Liver (tissue), 9 donors: ENCODE results near the gene KDM1B. TPM values are rescaled to one million over a fixed set of nuclear protein-coding genes. Genes with fewer than 3 reads are reported as not detected.
A peak's percentile ranks its signal among the peaks of the same experiment; 100 is the strongest.

Experiments used
- DNase-seq: peaks from one replicate; pipeline ENCODE4 v3.0.0-alpha.2; 2017; ENCODE audit warnings: low spot score
- H3K27ac ChIP-seq, 2 donors: one replicate each; pipeline ENCODE4 v1.7.0; 2013; ENCODE audit warnings: inconsistent platforms in 2 of 2, low read length in 2 of 2, control low read depth in 1 of 2, low read depth in 1 of 2, mild to moderate bottlenecking in 1 of 2
- H3K27me3 ChIP-seq, 4 donors: one replicate each; pipeline versions ENCODE4 v1.6.1 to v1.7.0; 2013; ENCODE audit warnings: low read length in 3 of 4, inconsistent platforms in 1 of 4, mild to moderate bottlenecking in 1 of 4, moderate library complexity in 1 of 4; ENCODE audit not compliant: control insufficient read depth in 4 of 4, insufficient read depth in 4 of 4
- H3K36me3 ChIP-seq, 4 donors: one replicate each; pipeline versions ENCODE4 v1.6.1 to v1.7.0; 2013; ENCODE audit warnings: low read length in 3 of 4, mild to moderate bottlenecking in 3 of 4, low read depth in 1 of 4, moderate library complexity in 1 of 4; ENCODE audit not compliant: control insufficient read depth in 4 of 4, insufficient read depth in 3 of 4
- H3K4me1 ChIP-seq, 4 donors: one replicate each; pipeline versions ENCODE4 v1.6.1 to v1.7.0; 2013; ENCODE audit warnings: low read length in 3 of 4, mild to moderate bottlenecking in 3 of 4, moderate library complexity in 1 of 4; ENCODE audit not compliant: control insufficient read depth in 4 of 4, insufficient read depth in 4 of 4
- H3K4me3 ChIP-seq, 3 donors: one replicate each; pipeline versions ENCODE4 v1.6.1 to v1.7.0; 2013; ENCODE audit warnings: low read length in 3 of 3, control low read depth in 1 of 3, low read depth in 1 of 3, mild to moderate bottlenecking in 1 of 3
- H3K9ac ChIP-seq, 2 donors: one replicate each; pipeline ENCODE4 v1.7.0; 2013; ENCODE audit warnings: low read length in 2 of 2, mild to moderate bottlenecking in 2 of 2, moderate library complexity in 2 of 2, control low read depth in 1 of 2, low read depth in 1 of 2
- H3K9me3 ChIP-seq, 4 donors: one replicate each; pipeline versions ENCODE4 v1.6.1 to v1.7.0; 2013; ENCODE audit warnings: low read length in 3 of 4; ENCODE audit not compliant: control insufficient read depth in 4 of 4
- ATF3 ChIP-seq: IDR thresholded peaks from 2 replicates; pipeline ENCODE4 v1.6.1; 2016; ENCODE audit warnings: antibody characterized with exemption
- CTCF ChIP-seq: fragments of 150-350 bp; IDR thresholded peaks from 2 replicates; pipeline ENCODE4 v1.5.1; 2017; ENCODE audit warnings: improper control_type of control experiment, low read depth, low read length; ENCODE audit not compliant: missing input control
- EGR1 ChIP-seq, 2 donors: IDR thresholded peaks; 2 replicates each; pipeline ENCODE4 v1.6.1; 2016 to 2018; ENCODE audit warnings: antibody characterized with exemption in 2 of 2, low read depth in 2 of 2
- FOXA1 ChIP-seq: IDR thresholded peaks from 2 replicates; pipeline ENCODE4 v1.6.1; 2016; ENCODE audit warnings: antibody characterized with exemption
- FOXA2 ChIP-seq: IDR thresholded peaks from 2 replicates; pipeline ENCODE4 v1.6.1; 2016; ENCODE audit warnings: antibody characterized with exemption
- GABPA ChIP-seq, 2 donors: IDR thresholded peaks in 1 of 2; conservative IDR thresholded peaks in 1 of 2; 2 replicates each; pipeline ENCODE4 v1.6.1; 2016; ENCODE audit warnings: antibody characterized with exemption in 2 of 2, mild to moderate bottlenecking in 1 of 2, moderate library complexity in 1 of 2
- HNF4A ChIP-seq, 2 donors: conservative IDR thresholded peaks; 2 replicates each; pipeline ENCODE4 v1.6.1; 2016; ENCODE audit warnings: antibody characterized with exemption in 2 of 2, mild to moderate bottlenecking in 2 of 2
- HNF4G ChIP-seq: IDR thresholded peaks from 2 replicates; pipeline ENCODE4 v1.6.1; 2016; ENCODE audit warnings: antibody characterized with exemption
- JUND ChIP-seq, 2 donors: IDR thresholded peaks; 2 replicates each; pipeline ENCODE4 v1.6.1; 2016; ENCODE audit warnings: antibody characterized with exemption in 2 of 2
- MAX ChIP-seq: IDR thresholded peaks from 2 replicates; pipeline ENCODE4 v1.6.1; 2016; ENCODE audit warnings: antibody characterized with exemption
- NR2F2 ChIP-seq: IDR thresholded peaks from 2 replicates; pipeline ENCODE4 v1.6.1; 2016; ENCODE audit warnings: antibody characterized with exemption
- RAD21 ChIP-seq, 2 donors: IDR thresholded peaks; 2 replicates each; pipeline ENCODE4 v1.6.1; 2016; ENCODE audit warnings: antibody characterized with exemption in 2 of 2, mild to moderate bottlenecking in 2 of 2
- REST ChIP-seq: IDR thresholded peaks from 2 replicates; pipeline ENCODE4 v1.6.1; 2016; ENCODE audit warnings: antibody characterized with exemption, mild to moderate bottlenecking
- RXRA ChIP-seq, 2 donors: IDR thresholded peaks; 2 replicates each; pipeline ENCODE4 v1.6.1; 2017 to 2018; ENCODE audit warnings: antibody characterized with exemption in 2 of 2, mild to moderate bottlenecking in 1 of 2
- SP1 ChIP-seq: IDR thresholded peaks from 2 replicates; pipeline ENCODE4 v1.6.1; 2018; ENCODE audit warnings: antibody characterized with exemption, mild to moderate bottlenecking
- TAF1 ChIP-seq: conservative IDR thresholded peaks from 2 replicates; pipeline ENCODE4 v1.6.1; 2016; ENCODE audit warnings: antibody characterized with exemption, mild to moderate bottlenecking
- YY1 ChIP-seq: IDR thresholded peaks from 2 replicates; pipeline ENCODE4 v1.6.1; 2016; ENCODE audit warnings: antibody characterized with exemption, mild to moderate bottlenecking
- ZBTB33 ChIP-seq: IDR thresholded peaks from 2 replicates; pipeline ENCODE4 v1.6.1; 2016; ENCODE audit warnings: antibody characterized with exemption
- WGBS: extraction: QIAGEN DNeasy Blood & Tissue Kit; methylation state at CpG from one replicate; pipeline ENCODE4 v1.1.7; 2013; 5-methylcytosine and 5-hydroxymethylcytosine counted together
- polyA plus RNA-seq, 2 donors: library from polyadenylated mRNA; stranded (reverse) in 1 of 2; unstranded in 1 of 2; fragments of 200-250 nt in 1 of 2; fragments of >200 nt in 1 of 2; fragmentation: Nextera tagmentation in 1 of 2; extraction: Ambion mirVana in 1 of 2; gene quantifications; one replicate each; pipeline versions ENCODE4 v1.2.1 to v1.2.3, GENCODE V29; 2013 to 2015
- total RNA-seq, 2 donors: library from RNA; depleted of rRNA; stranded (reverse); fragments of >200 nt; gene quantifications; one replicate each; pipeline ENCODE4 v1.2.3, GENCODE V29; 2014
- donor health status: healthy.
- donor health status: healthy.
- donor health status: healthy.
- donor health status: healthy.
- donor health status: healthy.

The KDM1B gene
- total RNA-seq (10 to 100 TPM in 1 of 2 donors, 1 to 10 TPM in 1; 9.7 to 10.2 TPM), polyA plus RNA-seq (1 to 10 TPM; 1.6 to 3.7 TPM)

GRCh38 chr6:18155150-18155863 is at the start of gene KDM1B:
TSS of gene KDM1B (plus strand) at chr6:18155422. CDS start at chr6:18159896, 4,474 bp downstream.
- Histone ChIP-seq H3K4me3 (peak within 1 kb of the TSS; percentile 90 to 99 (median 91)), H3K27ac (peak within 1 kb of the TSS; percentile 90 to 97), H3K9me3 (no peaks in the 10 kb centered on the region), H3K27me3 (no peaks in the 10 kb centered on the region), H3K36me3 (peaks cover 0 to 9% (median 4%) of the 10 kb centered on the region in 4 donors), H3K4me1 (peaks cover 2 to 31% (median 21%) of the 10 kb centered on the region in 4 donors), H3K9ac (peak within 1 kb of the TSS; percentile 97)
- peak; percentile 98 for DNase-seq
- under 1% methylated on average over 86 of the region's 87 CpGs for WGBS
- TF ChIP-seq FOXA2, result no peak
- no peak for TF ChIP-seq TAF1
- peak; percentile 62 for TF ChIP-seq FOXA1
- TF ChIP-seq HNF4A (conservative IDR thresholded peaks at IDR 0.05), result no peak
- no peak for TF ChIP-seq ATF3
- TF ChIP-seq NR2F2, result no peak
- no peak for TF ChIP-seq HNF4G
- TF ChIP-seq CTCF, result peak; percentile 7
- TF ChIP-seq MAX, result no peak
- TF ChIP-seq ZBTB33, result no peak
- peak; percentile 84 for TF ChIP-seq REST
- TF ChIP-seq YY1, result peak; percentile 47
- TF ChIP-seq SP1, result peak; percentile 82
- peak; percentile 25 to 77 for TF ChIP-seq EGR1 (IDR thresholded peaks at IDR 0.05; ENCODE audit: low read depth in 2 of 2)
- no peak for TF ChIP-seq RAD21 (IDR thresholded peaks at IDR 0.05)
- peak in 1 of 2 donors; percentile 82 for TF ChIP-seq GABPA (IDR thresholded peaks at IDR 0.05 in 1 of 2, conservative IDR thresholded peaks at IDR 0.05 in 1 of 2)
- TF ChIP-seq RXRA (IDR thresholded peaks at IDR 0.05), result no peak
- no peak for TF ChIP-seq JUND (IDR thresholded peaks at IDR 0.05)
